Measurements from ENCODE around the gene RHOD.

Gene RHOD

GRCh38 chr11:67062526-67063373 lies 6.1 kb downstream of the RHOD start:
- no peak for DNase-seq

- DNase-seq: no peak
These were observed 9.7 kb downstream of the RHOD start for GRCh38 chr11:67066333-67066709.

DNA sequence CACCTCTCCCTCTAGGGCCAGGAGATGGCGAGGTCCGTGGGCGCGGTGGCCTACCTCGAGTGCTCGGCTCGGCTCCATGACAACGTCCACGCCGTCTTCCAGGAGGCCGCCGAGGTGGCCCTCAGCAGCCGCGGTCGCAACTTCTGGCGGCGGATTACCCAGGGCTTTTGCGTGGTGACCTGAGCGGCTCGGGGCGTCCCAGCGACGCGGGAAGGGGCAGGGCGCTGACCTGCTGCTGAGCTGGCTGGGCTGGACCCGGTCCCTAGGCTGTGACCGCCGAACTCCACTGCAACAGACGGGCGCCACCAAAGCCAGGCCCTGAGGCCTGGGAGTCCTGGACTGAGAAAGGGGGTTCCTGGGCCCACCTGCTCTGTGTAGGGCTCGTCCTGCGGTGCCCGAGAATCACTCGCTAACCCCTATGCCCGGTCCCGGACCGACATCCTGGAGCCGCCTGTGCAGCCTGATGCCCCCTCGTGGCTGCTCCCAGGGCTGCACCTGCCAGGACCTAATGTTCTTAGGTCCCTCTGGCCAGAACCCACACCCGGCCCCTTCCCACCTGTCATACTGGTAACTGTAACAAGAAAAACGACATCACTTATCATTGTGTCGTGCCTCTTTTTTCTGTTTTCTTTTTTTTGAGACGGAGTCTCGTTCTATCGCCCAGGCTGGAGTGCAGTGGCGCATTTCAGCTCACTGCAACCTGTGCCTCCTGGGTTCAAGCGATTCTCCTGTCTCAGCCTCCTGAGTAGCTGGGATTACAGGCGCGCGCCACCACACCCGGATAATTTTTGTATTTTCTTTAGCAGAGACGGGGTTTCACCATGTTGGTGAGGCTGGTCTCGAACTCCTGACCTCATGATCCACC lies 15.0 kb downstream of the RHOD start:
- DNase-seq: peak; percentile 89

DNA sequence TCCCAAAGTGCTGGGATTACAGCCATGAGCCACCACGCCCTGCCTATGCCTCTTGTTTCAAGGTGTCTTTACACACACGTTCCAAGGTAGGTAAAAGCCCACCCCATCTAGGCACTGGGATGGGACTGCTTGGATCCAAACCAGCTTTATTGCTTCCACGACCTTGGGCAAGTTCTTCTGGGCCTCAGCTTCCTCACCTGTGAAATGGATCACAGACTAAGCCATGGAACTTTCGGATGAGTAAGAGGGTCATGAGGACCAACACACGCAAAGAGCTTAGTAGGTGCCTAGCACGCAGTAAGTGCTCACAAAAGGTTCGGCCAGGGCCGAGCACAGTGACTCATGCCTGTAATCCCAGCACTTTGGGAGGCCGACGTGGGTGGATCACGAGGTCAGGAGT lies 15.6 kb downstream of the RHOD start:
- no peak for DNase-seq

DNA sequence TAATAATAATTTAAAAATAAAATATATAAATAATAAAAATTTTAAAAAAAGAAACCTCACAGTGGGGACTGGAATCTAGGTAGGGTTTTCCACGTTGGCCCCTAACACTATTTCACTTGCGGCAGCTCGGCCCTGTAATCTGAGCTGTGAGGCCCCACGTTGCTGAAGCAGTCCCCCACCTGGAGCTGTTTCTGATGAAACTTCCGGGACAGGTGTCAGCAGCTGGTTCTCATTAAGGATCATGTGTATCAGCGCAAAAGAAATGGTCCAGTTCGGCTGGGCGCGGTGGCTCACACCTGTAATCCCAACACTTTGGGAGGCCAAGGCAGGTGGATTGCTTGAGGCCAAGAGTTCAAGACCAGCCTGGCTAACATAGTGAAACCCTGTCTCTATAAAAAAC lies 17.3 kb downstream of the RHOD start:
- DNase-seq: no peak

- no peak for DNase-seq
These were observed 19.6 kb downstream of the RHOD start for GRCh38 chr11:67076202-67076601.

GRCh38 chr11:67079065-67079705 lies 22.5 kb downstream of the RHOD start:
- no peak for DNase-seq

- no peak for DNase-seq
These were observed 25.6 kb downstream of the RHOD start for GRCh38 chr11:67082071-67082791.

DNA sequence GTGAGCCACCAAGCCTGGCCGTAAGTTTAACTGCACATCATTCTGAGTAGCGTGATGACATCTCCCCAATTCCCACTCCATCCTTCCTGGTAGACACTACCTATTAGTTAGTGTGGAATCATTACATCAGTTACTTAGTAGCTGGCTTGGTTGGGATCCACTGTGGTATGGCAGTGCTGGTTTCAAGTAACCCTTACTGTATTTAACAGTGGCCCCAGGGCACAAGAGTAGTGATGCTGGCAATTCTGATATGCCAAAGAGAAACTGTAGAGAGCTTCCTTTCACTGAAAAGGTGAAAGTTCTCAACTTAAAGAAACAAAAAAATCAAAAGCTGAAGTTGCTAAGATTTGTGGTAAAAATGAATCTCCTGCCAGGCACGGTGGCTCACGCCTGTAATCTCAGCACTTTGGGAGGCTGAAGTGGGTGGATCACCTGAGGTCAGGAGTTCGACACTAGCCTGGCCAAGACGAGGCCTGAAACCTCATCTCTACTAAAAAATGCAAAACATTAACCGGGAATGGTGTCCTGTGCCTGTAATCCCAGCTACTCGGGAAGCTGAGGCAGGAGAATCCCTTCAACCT lies 27.2 kb downstream of the RHOD start:
- no peak for DNase-seq

- no peak for DNase-seq
These were observed 29.0 kb downstream of the RHOD start for GRCh38 chr11:67085617-67086016.

DNA sequence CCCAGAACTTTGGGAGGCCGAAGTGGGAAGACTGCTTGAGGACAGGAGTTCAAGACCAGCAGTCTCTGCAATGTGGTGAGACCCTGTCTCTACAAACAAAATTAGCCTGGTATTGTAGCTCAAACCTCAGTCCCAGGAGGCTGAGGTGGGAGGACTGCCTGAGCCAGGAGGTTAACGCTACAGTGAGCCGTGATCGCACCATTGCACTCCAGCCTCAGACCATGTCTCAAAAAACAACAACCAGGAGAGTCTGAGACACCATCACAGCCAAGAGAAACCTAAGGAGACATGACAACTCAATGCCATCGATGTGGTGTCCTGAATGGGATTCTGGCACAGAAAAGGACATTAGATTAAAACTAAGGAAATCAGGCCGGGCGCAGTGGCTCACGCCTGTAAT lies 34.1 kb downstream of the RHOD start:
- DNase-seq: no peak

GRCh38 chr11:67095214-67095507 lies 38.5 kb downstream of the RHOD start:
- no peak for DNase-seq

DNA sequence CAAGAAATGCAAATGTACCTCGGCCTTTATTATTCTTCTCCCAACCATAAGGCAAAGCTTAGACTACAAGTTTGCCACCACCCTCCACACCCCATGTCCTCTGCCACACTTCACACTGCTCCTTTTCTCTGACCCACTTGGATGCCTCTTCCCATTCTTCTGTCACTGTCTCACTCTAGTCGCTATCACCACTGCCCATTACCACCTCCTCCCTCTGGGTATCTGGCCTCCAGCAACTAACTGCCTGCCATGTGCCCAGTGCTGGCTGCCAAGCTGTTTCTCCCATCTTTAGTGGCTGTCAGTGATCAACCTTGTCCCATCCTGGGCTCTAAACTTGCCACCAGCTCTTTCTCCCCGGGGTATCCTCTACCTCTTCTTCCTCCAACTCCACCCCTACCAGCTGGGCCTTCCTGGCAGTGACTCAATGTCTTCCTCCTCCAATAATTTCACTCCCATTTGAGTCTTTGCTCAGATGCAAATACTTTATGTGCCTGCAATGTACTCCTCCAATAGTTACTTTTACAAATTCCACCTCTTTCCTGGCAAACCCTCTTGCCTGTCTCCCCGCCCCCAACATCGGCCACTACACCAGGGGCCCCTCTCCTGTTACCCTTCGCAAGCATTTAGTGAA lies 42.3 kb downstream of the RHOD start:
- no peak for DNase-seq

- no peak for DNase-seq
These were observed 43.2 kb downstream of the RHOD start for GRCh38 chr11:67099831-67100324.

- no peak for DNase-seq
These were observed 46.0 kb downstream of the RHOD start for GRCh38 chr11:67102664-67103063.

- DNase-seq: no peak
These were observed 49.3 kb downstream of the RHOD start for GRCh38 chr11:67105964-67106363.

- no peak for DNase-seq
These were observed 54.6 kb downstream of the RHOD start for GRCh38 chr11:67111261-67111660.

DNA sequence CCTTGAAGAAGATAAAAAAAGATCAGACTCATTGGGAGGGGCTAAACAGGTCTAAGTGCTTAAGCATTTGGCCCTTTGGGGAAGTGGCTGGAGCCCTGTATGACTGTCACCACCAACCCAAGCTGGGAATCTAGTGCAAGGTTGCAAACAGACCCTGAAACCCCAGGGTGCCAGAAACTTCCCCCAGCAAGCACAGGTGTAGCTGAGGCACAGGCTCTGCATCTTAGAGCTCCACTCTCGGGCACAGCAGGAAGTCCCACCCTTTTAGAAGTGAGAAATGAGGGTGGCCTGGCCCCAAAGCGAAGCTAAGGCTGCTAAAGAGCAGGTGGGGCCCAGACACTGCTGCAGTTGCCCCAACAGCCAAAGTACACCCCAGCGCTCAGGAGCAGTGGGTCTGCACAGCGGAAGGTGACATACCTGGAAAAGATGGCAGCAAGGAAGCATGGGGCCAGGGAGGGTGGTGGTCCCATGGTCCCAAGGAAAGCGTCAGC lies 56.6 kb downstream of the RHOD start:
- no peak for DNase-seq

GRCh38 chr11:67114275-67114896 lies 57.7 kb downstream of the RHOD start:
- DNase-seq: no peak

DNA sequence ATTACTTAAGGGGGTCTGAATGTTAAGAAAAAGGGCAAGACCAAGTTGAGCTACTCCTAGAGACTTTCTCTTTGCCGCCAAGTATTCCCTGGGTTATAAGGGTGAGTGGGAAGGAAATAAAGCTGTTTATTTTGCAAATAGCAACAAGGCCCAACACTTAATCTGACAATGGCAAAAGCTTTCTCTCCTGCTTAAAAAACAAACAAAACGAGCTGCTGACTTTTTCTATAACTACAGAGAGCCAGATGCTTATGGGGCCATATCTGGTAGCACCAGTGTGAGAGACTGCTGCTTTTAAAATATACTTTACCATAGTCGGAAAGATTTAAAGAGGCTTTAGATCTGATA lies 60.1 kb downstream of the RHOD start:
- DNase-seq: no peak

DNA sequence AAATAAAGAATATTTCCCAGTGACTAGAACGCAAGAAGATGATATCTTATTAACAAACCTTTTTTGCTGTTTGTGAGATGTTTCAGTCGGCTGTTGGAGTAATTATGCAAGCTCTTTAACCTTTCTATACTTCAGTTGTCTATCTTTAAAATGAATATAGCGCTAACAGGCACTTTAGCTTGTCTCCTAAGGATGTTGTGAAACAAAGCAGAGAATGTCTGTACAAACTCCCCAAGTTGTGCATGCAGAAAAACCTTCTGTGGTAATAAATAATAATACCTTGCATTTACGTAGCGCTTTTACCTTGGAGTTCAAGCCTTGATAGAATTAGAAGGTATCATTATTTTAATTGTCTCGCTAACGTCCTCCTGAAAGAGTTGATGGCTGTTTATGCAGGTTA lies 60.5 kb downstream of the RHOD start:
- no peak for DNase-seq

Measured in activated CD8-positive, alpha-beta memory T cell treated with anti-CD3 and anti-CD28 coated beads, Interleukin-2, amount 50 U/mL, for 48 hours (primary cell).